ENCODE results near the gene UGT1A9.

DNA sequence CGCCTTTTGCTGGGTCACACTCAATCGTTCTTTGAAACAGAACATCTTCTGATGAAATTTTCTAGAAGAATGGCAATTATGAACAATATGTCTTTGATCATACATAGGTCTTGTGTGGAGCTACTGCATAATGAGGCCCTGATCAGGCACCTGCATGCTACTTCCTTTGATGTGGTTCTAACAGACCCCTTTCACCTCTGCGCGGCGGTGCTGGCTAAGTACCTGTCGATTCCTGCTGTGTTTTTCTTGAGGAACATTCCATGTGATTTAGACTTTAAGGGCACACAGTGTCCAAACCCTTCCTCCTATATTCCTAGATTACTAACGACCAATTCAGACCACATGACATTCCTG is 41.5 kb downstream of the UGT1A9 start:
- TF ChIP-seq EZH2 (IDR thresholded peaks at IDR 0.05; ENCODE audit: low read depth), result no peak
- TF ChIP-seq, protein P1, sequence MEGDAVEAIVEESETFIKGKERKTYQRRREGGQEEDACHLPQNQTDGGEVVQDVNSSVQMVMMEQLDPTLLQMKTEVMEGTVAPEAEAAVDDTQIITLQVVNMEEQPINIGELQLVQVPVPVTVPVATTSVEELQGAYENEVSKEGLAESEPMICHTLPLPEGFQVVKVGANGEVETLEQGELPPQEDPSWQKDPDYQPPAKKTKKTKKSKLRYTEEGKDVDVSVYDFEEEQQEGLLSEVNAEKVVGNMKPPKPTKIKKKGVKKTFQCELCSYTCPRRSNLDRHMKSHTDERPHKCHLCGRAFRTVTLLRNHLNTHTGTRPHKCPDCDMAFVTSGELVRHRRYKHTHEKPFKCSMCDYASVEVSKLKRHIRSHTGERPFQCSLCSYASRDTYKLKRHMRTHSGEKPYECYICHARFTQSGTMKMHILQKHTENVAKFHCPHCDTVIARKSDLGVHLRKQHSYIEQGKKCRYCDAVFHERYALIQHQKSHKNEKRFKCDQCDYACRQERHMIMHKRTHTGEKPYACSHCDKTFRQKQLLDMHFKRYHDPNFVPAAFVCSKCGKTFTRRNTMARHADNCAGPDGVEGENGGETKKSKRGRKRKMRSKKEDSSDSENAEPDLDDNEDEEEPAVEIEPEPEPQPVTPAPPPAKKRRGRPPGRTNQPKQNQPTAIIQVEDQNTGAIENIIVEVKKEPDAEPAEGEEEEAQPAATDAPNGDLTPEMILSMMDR (conservative IDR thresholded peaks at IDR 0.05), result no peak

Measured in PC-9 (cell line).